ENCODE measurements around the gene TMEM163. TPM values are rescaled to one million over a fixed set of nuclear protein-coding genes. Genes with fewer than 3 reads are reported as not detected.

Gene TMEM163
- total and polyA plus RNA-seq, 12 donors = 0.16 to 1.7 (median 0.37) TPM

- no peaks in the 10 kb centered on the region for H3K36me3 ChIP-seq
- no peaks in the 10 kb centered on the region for H3K4me1 ChIP-seq
- H3K4me3 ChIP-seq = no peak overlapping the region
- DNase-seq (no peak), ATAC-seq (no peak)
- H3K27me3 ChIP-seq = no peaks in the 10 kb centered on the region
- H3K27ac ChIP-seq = no peak overlapping the region
- 67 to 73% methylated on average over 2 of the region's 2 CpGs for WGBS, 2 donors
- peaks cover 0 to 10% (median 0%) of the 10 kb centered on the region in 11 donors for H3K9me3 ChIP-seq
- TF ChIP-seq CTCF (IDR thresholded peaks at IDR 0.05) = no peak
- intact Hi-C loops (cut with DNase I) = no loop called here
Measured at GRCh38 chr2:134583997-134584520, 134.7 kb downstream of the TMEM163 start.

GRCh38 chr2:134583462-134583861 lies 135.3 kb downstream of the TMEM163 start:
- ATAC-seq (no peak), DNase-seq (no peak)
- no peak for TF ChIP-seq CTCF (IDR thresholded peaks at IDR 0.05)
- no peaks in the 10 kb centered on the region for H3K27me3 ChIP-seq
- H3K4me1 ChIP-seq = no peaks in the 10 kb centered on the region
- no peak overlapping the region for H3K27ac ChIP-seq
- H3K4me3 ChIP-seq = no peak overlapping the region
- peaks cover 0 to 9% (median 0%) of the 10 kb centered on the region in 11 donors for H3K9me3 ChIP-seq
- no peaks in the 10 kb centered on the region for H3K36me3 ChIP-seq
- WGBS, 2 donors = 92 to 94% methylated on average over 6 of the region's 6 CpGs
- intact Hi-C loops (cut with DNase I) = no loop called here

- WGBS, 2 donors = 67 to 77% methylated on average over 2 of the region's 2 CpGs
- DNase-seq (no peak), ATAC-seq (no peak)
- no peak for TF ChIP-seq CTCF (IDR thresholded peaks at IDR 0.05)
- no peaks in the 10 kb centered on the region for H3K27me3 ChIP-seq
- no peaks in the 10 kb centered on the region for H3K4me1 ChIP-seq
- no peaks in the 10 kb centered on the region for H3K36me3 ChIP-seq
- H3K9me3 ChIP-seq = no peaks in the 10 kb centered on the region
- H3K27ac ChIP-seq = no peak overlapping the region
- intact Hi-C loops (cut with DNase I) = no loop called here
- H3K4me3 ChIP-seq = no peak overlapping the region
Measured at GRCh38 chr2:134582547-134582899, 136.3 kb downstream of the TMEM163 start.

GRCh38 chr2:134581877-134582546 lies 136.8 kb downstream of the TMEM163 start:
- WGBS, 2 donors = 90 to 91% methylated on average over 10 of the region's 10 CpGs
- DNase-seq (no peak), ATAC-seq (no peak)
- Histone ChIP-seq H3K27ac (no peak overlapping the region), H3K4me3 (no peak overlapping the region), H3K27me3 (no peaks in the 10 kb centered on the region), H3K36me3 (no peaks in the 10 kb centered on the region), H3K9me3 (no peaks in the 10 kb centered on the region), H3K4me1 (no peaks in the 10 kb centered on the region)
- no peak for TF ChIP-seq CTCF (IDR thresholded peaks at IDR 0.05)
- intact Hi-C loops (cut with DNase I) = no loop called here

Measured in heart right ventricle (tissue), 16 donors.